SH-SY5Y (cell line): ENCODE results near the gene CACNA1A.

ENCODE experiments used
- GATA2 ChIP-seq: IDR thresholded peaks from 2 replicates; pipeline ENCODE4 v1.6.1; 2011; ENCODE audit warnings: mild to moderate bottlenecking, low read depth, low read length
- GATA3 ChIP-seq: IDR thresholded peaks from 2 replicates; pipeline ENCODE4 v1.6.1; 2011; ENCODE audit warnings: low read depth, mild to moderate bottlenecking, low read length, moderate library complexity

- no peak for TF ChIP-seq GATA2
- TF ChIP-seq GATA3: no peak
Measured at GRCh38 chr19:13366529-13367143, 139.6 kb downstream of the CACNA1A start.
